Smooth muscle cell (in vitro differentiated cells): ENCODE data around the gene A4GNT. TPM values are rescaled to one million over a fixed set of nuclear protein-coding genes. Genes with fewer than 3 reads are reported as not detected.

Experiments
- DNase-seq: peaks from one replicate; lab custom pipeline; 2025; ENCODE audit not compliant: unreplicated experiment; lab: John Stamatoyannopoulos, UW
- H2AFZ ChIP-seq: fragments of 200-600 bp; sonication (generic); 2 replicates; pipeline ENCODE4 v1.6.0; 2016; ENCODE audit warnings: antibody characterized with exemption, low read depth, mild to moderate bottlenecking
- H3F3A ChIP-seq: fragments of 200-600 bp; sonication (generic); 2 replicates; pipeline ENCODE4 v1.6.0; 2017; ENCODE audit warnings: antibody characterized with exemption, low read depth
- H3K27ac ChIP-seq: fragments of 200-600 bp; sonication (generic); 2 replicates; pipeline ENCODE4 v1.5.1; 2016; ENCODE audit warnings: low read depth, mild to moderate bottlenecking
- H3K27me3 ChIP-seq: fragments of 200-600 bp; sonication (generic); 2 replicates; pipeline ENCODE4 v1.6.1; 2016; ENCODE audit warnings: low read depth, mild to moderate bottlenecking
- H3K36me3 ChIP-seq: fragments of 200-600 bp; sonication (generic); 2 replicates; pipeline ENCODE4 v1.5.1; 2016; ENCODE audit warnings: low read depth
- H3K4me1 ChIP-seq: fragments of 200-600 bp; sonication (generic); 2 replicates; pipeline ENCODE4 v1.5.1; 2016; ENCODE audit warnings: low read depth
- H3K4me2 ChIP-seq: fragments of 200-600 bp; sonication (generic); 2 replicates; pipeline ENCODE4 v1.6.0; 2016; ENCODE audit warnings: mild to moderate bottlenecking
- H3K4me3 ChIP-seq: fragments of 200-600 bp; sonication (generic); 2 replicates; pipeline ENCODE4 v1.5.1; 2016; ENCODE audit warnings: mild to moderate bottlenecking
- H3K79me2 ChIP-seq: fragments of 200-600 bp; sonication (generic); 2 replicates; pipeline ENCODE4 v1.6.0; 2016; ENCODE audit warnings: low read depth, mild to moderate bottlenecking
- H3K9ac ChIP-seq: fragments of 200-600 bp; sonication (generic); 2 replicates; pipeline ENCODE4 v1.6.0; 2016; ENCODE audit warnings: low read depth
- H3K9me3 ChIP-seq: fragments of 200-600 bp; sonication (generic); replicated peaks from 2 replicates; pipeline ENCODE4 v1.5.1; 2016; ENCODE audit warnings: low read depth
- H4K20me1 ChIP-seq: fragments of 200-600 bp; sonication (generic); 2 replicates; pipeline ENCODE4 v1.6.0; 2016; ENCODE audit warnings: low read depth
- CTCF ChIP-seq: fragments of 200-600 bp; sonication (generic); IDR thresholded peaks from 2 replicates; pipeline ENCODE4 v1.5.1; 2017; ENCODE audit warnings: borderline replicate concordance, mild to moderate bottlenecking, antibody characterized with exemption; ENCODE audit not compliant: insufficient read depth, poor library complexity, severe bottlenecking
- WGBS: methylation state at CpG from one replicate; pipeline ENCODE4 v1.1.7; 2016; ENCODE audit warnings: low lambda C conversion rate; 5-methylcytosine and 5-hydroxymethylcytosine counted together
- polyA plus RNA-seq: library from polyadenylated mRNA; unstranded; fragments of >200 nt; fragmentation: Nextera tagmentation; extraction: Ambion mirVana; gene quantifications from 2 replicates; pipeline ENCODE4 v1.2.1, GENCODE V29; 2016
- total RNA-seq: library from RNA; depleted of rRNA; stranded (reverse); fragments of >200 nt; gene quantifications from 2 replicates; pipeline ENCODE4 v1.2.3, GENCODE V29; 2014

A4GNT gene
- total RNA-seq (not detected in 2 replicates), polyA plus RNA-seq (not detected in 2 replicates)

GRCh38 chr3:138132239-138132638, at the start of gene A4GNT:
A4GNT (minus strand) TSS chr3:138132390; CDS start chr3:138131256, 1,134 bp downstream.
- Histone ChIP-seq H4K20me1 (no peaks in the 10 kb centered on the region), H3K4me3 (no peak within 1 kb of the TSS), H3F3A (peaks cover 3% of the 10 kb centered on the region), H3K9ac (no peak within 1 kb of the TSS), H3K9me3 (no peaks in the 10 kb centered on the region), H3K4me2 (no peak within 1 kb of the TSS), H3K27me3 (no peaks in the 10 kb centered on the region), H3K36me3 (no peaks in the 10 kb centered on the region), H3K27ac (no peak within 1 kb of the TSS), H3K79me2 (no peaks in the 10 kb centered on the region), H2AFZ (no peak within 1 kb of the TSS), H3K4me1 (no peaks in the 10 kb centered on the region)
- no peak for TF ChIP-seq CTCF
- DNase-seq, result no peak
- 94% methylated on average over 1 of the region's 1 CpG for WGBS

GRCh38 chr3:138180375-138181029, 48.3 kb upstream of the A4GNT start:
- H3K4me1 ChIP-seq, result no peaks in the 10 kb centered on the region
- H3K36me3 ChIP-seq, result no peaks in the 10 kb centered on the region
- no peak overlapping the region for H3K4me3 ChIP-seq
- no peaks in the 10 kb centered on the region for H4K20me1 ChIP-seq
- no peak overlapping the region for H3K9ac ChIP-seq
- H3K4me2 ChIP-seq, result no peak overlapping the region
- no peaks in the 10 kb centered on the region for H3K9me3 ChIP-seq
- H3K27ac ChIP-seq, result no peak overlapping the region
- no peaks in the 10 kb centered on the region for H3K27me3 ChIP-seq
- H2AFZ ChIP-seq, result no peak overlapping the region
- no peak for DNase-seq
- H3F3A ChIP-seq, result peaks cover 4% of the 10 kb centered on the region
- H3K79me2 ChIP-seq, result no peaks in the 10 kb centered on the region
- 10% methylated on average over 2 of the region's 2 CpGs for WGBS
- TF ChIP-seq CTCF, result peak; percentile 31

- Histone ChIP-seq H3K9me3 (no peaks in the 10 kb centered on the region), H3K9ac (peak within 1 kb of the TSS; percentile 73), H3K27me3 (no peaks in the 10 kb centered on the region), H3K27ac (peak within 1 kb of the TSS; percentile 63), H2AFZ (peak within 1 kb of the TSS; percentile 100), H4K20me1 (no peaks in the 10 kb centered on the region), H3F3A (no peaks in the 10 kb centered on the region), H3K36me3 (peaks cover 3% of the 10 kb centered on the region), H3K4me1 (peaks cover 16% of the 10 kb centered on the region), H3K79me2 (peaks cover 39% of the 10 kb centered on the region), H3K4me2 (peak within 1 kb of the TSS; percentile 99), H3K4me3 (peak within 1 kb of the TSS; percentile 87)
- 2% methylated on average over 36 of the region's 38 CpGs for WGBS
- peak; percentile 22 for DNase-seq
- no peak for TF ChIP-seq CTCF
These were observed 42.4 kb upstream of the A4GNT start, which contains the start of gene DBR1 for GRCh38 chr3:138174421-138175131. DBR1 (minus strand) TSS chr3:138174921; CDS start chr3:138174795, 126 bp downstream.
